Measurements from ENCODE around the gene CDON.
A peak's percentile ranks its signal among the peaks of the same experiment; 100 is the strongest.

Gene CDON

GRCh38 chr11:126062679-126063506, at the start of gene CDON:
CDON (minus strand) TSS chr11:126062866; CDS start chr11:126023476, 39,390 bp downstream.
- DNase-seq = peak; percentile 92

GRCh38 chr11:126111458-126112116, 48.9 kb upstream of the CDON start:
- DNase-seq = no peak

GRCh38 chr11:126109941-126110731, 47.5 kb upstream of the CDON start:
- DNase-seq = peak; percentile 27

- no peak for DNase-seq
Measured at GRCh38 chr11:126106594-126107328, 44.1 kb upstream of the CDON start.

GRCh38 chr11:126105748-126106080, 43.0 kb upstream of the CDON start:
- DNase-seq = no peak

GRCh38 chr11:126105022-126105747, 42.5 kb upstream of the CDON start:
- DNase-seq = no peak

GRCh38 chr11:126104420-126104819, 41.8 kb upstream of the CDON start:
- DNase-seq = no peak

GRCh38 chr11:126103150-126103549, 40.5 kb upstream of the CDON start:
- no peak for DNase-seq

- no peak for DNase-seq
Measured at GRCh38 chr11:126102436-126102981, 39.8 kb upstream of the CDON start.

- no peak for DNase-seq
Measured at GRCh38 chr11:126101930-126102283, 39.2 kb upstream of the CDON start.

- no peak for DNase-seq
Measured at GRCh38 chr11:126101251-126101929, 38.7 kb upstream of the CDON start.

GRCh38 chr11:126100716-126101115, 38.0 kb upstream of the CDON start:
- DNase-seq = no peak

- no peak for DNase-seq
Measured at GRCh38 chr11:126098204-126098769, 35.6 kb upstream of the CDON start.

GRCh38 chr11:126095745-126096144, 33.1 kb upstream of the CDON start:
- DNase-seq = no peak

GRCh38 chr11:126090452-126090851, 27.8 kb upstream of the CDON start:
- DNase-seq = no peak

GRCh38 chr11:126088999-126089398, 26.3 kb upstream of the CDON start:
- DNase-seq = no peak

GRCh38 chr11:126086248-126086647, 23.6 kb upstream of the CDON start:
- no peak for DNase-seq

GRCh38 chr11:126084608-126084912, 21.9 kb upstream of the CDON start:
- DNase-seq = no peak

- peak; percentile 49 for DNase-seq
Measured at GRCh38 chr11:126083829-126084607, 21.4 kb upstream of the CDON start.

Measured in stimulated activated CD8-positive, alpha-beta memory T cell treated with anti-CD3 and anti-CD28 coated beads, Interleukin-4, amount 100 ng/mL, for 48 hours (primary cell).